Measurements from ENCODE around the gene MXD4. TPM values are rescaled to one million over a fixed set of nuclear protein-coding genes. Genes with fewer than 3 reads are reported as not detected.
A peak's percentile ranks its signal among the peaks of the same experiment; 100 is the strongest.

MXD4 gene
- total and polyA plus RNA-seq, 2 experiments from 2014 or later: 30.9 to 70.5 TPM

GRCh38 chr4:2295500-2295899 is 33.6 kb upstream of the MXD4 start:
- Histone ChIP-seq H3K9ac (no peak overlapping the region), H3K79me2 (ENCODE audit: insufficient read depth) (no peaks in the 10 kb centered on the region), H3K36me3 (ENCODE audit: low read depth) (no peaks in the 10 kb centered on the region), H4K20me1 (ENCODE audit: insufficient read depth) (no peaks in the 10 kb centered on the region), H3F3A (ENCODE audit: insufficient read depth) (0 out of 2 replicates have a peak, but pooled peaks cover 6% of the 10 kb centered on the region), H3K4me1 (ENCODE audit: insufficient read depth) (peaks cover 9% of the 10 kb centered on the region), H3K27me3 (replicated peaks; ENCODE audit: insufficient read depth) (no peaks in the 10 kb centered on the region), H3K4me3 (no peak overlapping the region), H2AFZ (no peak overlapping the region), H3K27ac (no peak overlapping the region), H3K4me2 (ENCODE audit: unreplicated experiment) (no peak overlapping the region), H3K9me3 (ENCODE audit: low read depth) (no peaks in the 10 kb centered on the region), H3K9me2 (ENCODE audit: insufficient read depth) (no peaks in the 10 kb centered on the region)
- TF ChIP-seq EZH2 (IDR thresholded peaks at IDR 0.05; ENCODE audit: insufficient read depth, poor library complexity, severe bottlenecking) (no peak), EZH2phosphoT487 (IDR thresholded peaks at IDR 0.05; ENCODE audit: insufficient read depth, low read depth) (no peak)
- WGBS, 2 experiments (ENCODE audit: low coverage in 1 of 2, low lambda C conversion rate in 2 of 2, missing lambda C conversion rate in 2 of 2): 86 to 90% methylated on average over 9 of the region's 9 CpGs
- in situ Hi-C loops (cut with MboI): no loop called here
- DNase-seq: no peak

GRCh38 chr4:2292646-2293108 is 30.8 kb upstream of the MXD4 start:
- WGBS, 2 experiments (ENCODE audit: low coverage in 1 of 2, low lambda C conversion rate in 2 of 2, missing lambda C conversion rate in 2 of 2): 12 to 14% methylated on average over 6 of the region's 6 CpGs
- no peaks in the 10 kb centered on the region for H3K36me3 ChIP-seq (ENCODE audit: low read depth)
- no peak overlapping the region for H3K27ac ChIP-seq
- no peaks in the 10 kb centered on the region for H3K9me2 ChIP-seq (ENCODE audit: insufficient read depth)
- in situ Hi-C loops (cut with MboI): no loop called here
- no peaks in the 10 kb centered on the region for H3K79me2 ChIP-seq (ENCODE audit: insufficient read depth)
- H3K9ac ChIP-seq: no peak overlapping the region
- 0 out of 2 replicates have a peak, but pooled peaks cover 6% of the 10 kb centered on the region for H3F3A ChIP-seq (ENCODE audit: insufficient read depth)
- no peaks in the 10 kb centered on the region for H3K27me3 ChIP-seq (replicated peaks; ENCODE audit: insufficient read depth)
- no peak overlapping the region for H3K4me3 ChIP-seq
- no peak for TF ChIP-seq EZH2phosphoT487 (IDR thresholded peaks at IDR 0.05; ENCODE audit: insufficient read depth, low read depth)
- TF ChIP-seq EZH2 (IDR thresholded peaks at IDR 0.05; ENCODE audit: insufficient read depth, poor library complexity, severe bottlenecking): no peak
- H3K9me3 ChIP-seq (ENCODE audit: low read depth): no peaks in the 10 kb centered on the region
- H3K4me1 ChIP-seq (ENCODE audit: insufficient read depth): peaks cover 9% of the 10 kb centered on the region
- H4K20me1 ChIP-seq (ENCODE audit: insufficient read depth): no peaks in the 10 kb centered on the region
- no peak overlapping the region for H3K4me2 ChIP-seq (ENCODE audit: unreplicated experiment)
- DNase-seq: peak; percentile 65
- no peak overlapping the region for H2AFZ ChIP-seq

DNA sequence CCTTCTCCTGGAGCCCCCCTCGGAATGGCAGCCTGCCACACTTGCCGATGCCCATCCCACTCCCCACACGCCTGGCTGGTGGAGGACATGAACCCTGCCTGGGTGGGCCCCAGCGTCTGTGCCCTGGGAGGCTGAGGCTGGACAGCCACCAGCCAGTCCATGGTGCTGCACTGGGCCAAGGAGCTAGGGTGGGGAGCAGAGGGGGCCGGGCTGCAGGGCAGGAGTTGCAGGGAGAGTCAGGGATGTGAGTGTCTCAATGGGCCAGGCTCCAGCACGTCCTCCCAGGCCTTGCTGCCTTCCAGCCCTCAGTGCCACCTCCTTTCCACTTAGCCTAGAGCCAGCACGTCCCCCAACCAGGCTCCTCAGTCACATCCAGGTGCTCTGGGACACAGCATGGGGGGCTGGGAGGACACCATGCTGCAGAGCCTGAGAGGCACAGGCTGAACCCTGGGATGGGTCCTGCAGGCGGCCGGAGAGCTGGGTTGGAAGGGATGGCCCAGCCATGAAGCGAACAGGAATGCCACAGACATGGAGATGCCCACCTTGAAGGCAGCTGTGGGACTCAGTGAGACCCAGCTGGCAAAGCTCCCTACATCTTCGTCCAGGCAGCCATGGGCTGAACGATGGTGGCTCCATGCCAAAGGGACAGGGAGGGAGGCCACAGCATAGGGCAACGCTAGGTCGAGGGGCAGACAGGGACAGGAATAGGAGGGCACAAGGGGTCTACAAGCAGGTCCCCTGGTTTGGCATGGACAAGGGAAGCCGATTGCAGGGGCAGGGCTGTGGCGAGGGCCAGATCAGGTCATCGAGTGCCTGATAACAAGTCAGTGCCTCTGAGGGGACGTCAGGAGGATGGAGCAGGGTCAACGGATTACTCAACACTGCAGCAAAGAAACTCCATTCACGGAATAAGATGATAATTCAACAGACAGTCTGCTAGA is 30.1 kb upstream of the MXD4 start:
- H3K9ac ChIP-seq: no peak overlapping the region
- H3F3A ChIP-seq (ENCODE audit: insufficient read depth): 0 out of 2 replicates have a peak, but pooled peaks cover 6% of the 10 kb centered on the region
- no peaks in the 10 kb centered on the region for H3K79me2 ChIP-seq (ENCODE audit: insufficient read depth)
- DNase-seq: no peak
- WGBS, 2 experiments (ENCODE audit: low coverage in 1 of 2, low lambda C conversion rate in 2 of 2, missing lambda C conversion rate in 2 of 2): 54 to 55% methylated on average over 16 to 20 of the region's 20 CpGs
- in situ Hi-C loops (cut with MboI): no loop called here
- no peaks in the 10 kb centered on the region for H4K20me1 ChIP-seq (ENCODE audit: insufficient read depth)
- no peak overlapping the region for H3K27ac ChIP-seq
- no peaks in the 10 kb centered on the region for H3K9me3 ChIP-seq (ENCODE audit: low read depth)
- H3K9me2 ChIP-seq (ENCODE audit: insufficient read depth): no peaks in the 10 kb centered on the region
- TF ChIP-seq EZH2 (IDR thresholded peaks at IDR 0.05; ENCODE audit: insufficient read depth, poor library complexity, severe bottlenecking) (no peak), EZH2phosphoT487 (IDR thresholded peaks at IDR 0.05; ENCODE audit: insufficient read depth, low read depth) (no peak)
- no peaks in the 10 kb centered on the region for H3K27me3 ChIP-seq (replicated peaks; ENCODE audit: insufficient read depth)
- H3K4me3 ChIP-seq: no peak overlapping the region
- no peaks in the 10 kb centered on the region for H3K36me3 ChIP-seq (ENCODE audit: low read depth)
- H3K4me2 ChIP-seq (ENCODE audit: unreplicated experiment): no peak overlapping the region
- H2AFZ ChIP-seq: no peak overlapping the region
- H3K4me1 ChIP-seq (ENCODE audit: insufficient read depth): peaks cover 9% of the 10 kb centered on the region

DNA sequence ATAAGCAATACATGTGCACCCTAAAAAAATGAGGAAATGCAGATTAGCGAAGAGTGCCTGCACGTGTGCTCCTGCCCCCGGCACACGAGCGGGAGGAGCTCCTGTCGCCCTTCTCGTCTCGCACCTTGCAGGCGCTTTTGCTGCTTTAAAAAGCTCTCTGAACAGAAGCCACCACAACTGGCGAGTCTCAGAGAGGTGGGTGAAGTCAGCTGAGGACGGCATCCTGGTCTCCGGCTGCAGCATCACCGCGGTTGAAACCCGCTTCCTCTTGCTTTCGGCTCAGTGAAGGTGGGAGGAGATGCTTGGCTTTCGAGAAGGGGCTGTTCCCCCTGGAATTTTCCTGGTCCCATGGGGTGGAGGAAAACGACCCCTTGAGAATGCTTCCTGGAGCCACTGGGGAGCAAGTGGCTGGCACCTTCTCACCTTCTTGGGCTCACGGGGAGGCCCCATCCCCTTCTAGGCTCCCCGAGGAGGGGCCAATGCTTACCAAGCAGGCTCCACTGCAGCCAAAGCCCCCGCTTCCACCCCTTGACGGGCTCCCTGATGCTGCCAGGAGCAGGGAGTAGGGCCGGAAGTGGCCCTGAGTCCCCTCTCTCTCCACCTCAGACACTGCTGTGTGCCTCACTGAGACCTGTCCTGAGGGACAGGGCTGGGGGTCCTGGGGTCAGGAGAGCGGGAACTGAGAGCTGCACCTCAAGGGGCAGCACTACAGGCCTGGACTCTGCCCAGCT is 29.2 kb upstream of the MXD4 start:
- no peak overlapping the region for H2AFZ ChIP-seq
- H3K36me3 ChIP-seq (ENCODE audit: low read depth): no peaks in the 10 kb centered on the region
- H3K9ac ChIP-seq: no peak overlapping the region
- no peak for DNase-seq
- peaks cover 9% of the 10 kb centered on the region for H3K4me1 ChIP-seq (ENCODE audit: insufficient read depth)
- H3K4me2 ChIP-seq (ENCODE audit: unreplicated experiment): no peak overlapping the region
- H3K79me2 ChIP-seq (ENCODE audit: insufficient read depth): no peaks in the 10 kb centered on the region
- no peak overlapping the region for H3K27ac ChIP-seq
- H3K9me3 ChIP-seq (ENCODE audit: low read depth): no peaks in the 10 kb centered on the region
- 0 out of 2 replicates have a peak, but pooled peaks cover 6% of the 10 kb centered on the region for H3F3A ChIP-seq (ENCODE audit: insufficient read depth)
- H3K9me2 ChIP-seq (ENCODE audit: insufficient read depth): no peaks in the 10 kb centered on the region
- 92 to 93% methylated on average over 24 of the region's 24 CpGs for WGBS, 2 experiments (ENCODE audit: low coverage in 1 of 2, low lambda C conversion rate in 2 of 2, missing lambda C conversion rate in 2 of 2)
- in situ Hi-C loops (cut with MboI): no loop called here
- TF ChIP-seq EZH2 (IDR thresholded peaks at IDR 0.05; ENCODE audit: insufficient read depth, poor library complexity, severe bottlenecking): no peak
- no peak overlapping the region for H3K4me3 ChIP-seq
- no peaks in the 10 kb centered on the region for H4K20me1 ChIP-seq (ENCODE audit: insufficient read depth)
- no peaks in the 10 kb centered on the region for H3K27me3 ChIP-seq (replicated peaks; ENCODE audit: insufficient read depth)
